Natural killer cell (primary cell): ENCODE measurements around the gene ZNF532. TPM values are rescaled to one million over a fixed set of nuclear protein-coding genes. Genes with fewer than 3 reads are reported as not detected.

ENCODE experiments used
- ATAC-seq, 3 donors: fragments of 150-1000 bp in 2 of 3; fragments of 200-7000 bp in 1 of 3; cut with Tn5 transposase; 1 replicate in 1 of 3; 2 replicates in 2 of 3; pipeline ENCODE4 v1.10.0; 2021; ENCODE audit warnings: mild to moderate bottlenecking in 2 of 3, moderate library complexity in 2 of 3
- DNase-seq, 2 donors: peaks; one replicate each; pipeline versions ENCODE4 v3.0.0 to v3.0.0-alpha.2; 2013 to 2021; ENCODE audit warnings: mixed read lengths in 1 of 2
- H3K27ac ChIP-seq: one replicate; pipeline ENCODE4 v1.5.1; 2013; ENCODE audit warnings: mild to moderate bottlenecking, low read length
- H3K27me3 ChIP-seq: one replicate; pipeline ENCODE4 v1.6.1; 2013; ENCODE audit warnings: low read length; ENCODE audit not compliant: control insufficient read depth, insufficient read depth
- H3K36me3 ChIP-seq: one replicate; pipeline ENCODE4 v1.6.1; 2013; ENCODE audit warnings: low read length; ENCODE audit not compliant: control insufficient read depth, insufficient read depth
- H3K4me1 ChIP-seq: one replicate; pipeline ENCODE4 v1.6.1; 2013; ENCODE audit warnings: low read length; ENCODE audit not compliant: control insufficient read depth, insufficient read depth
- H3K4me3 ChIP-seq: one replicate; pipeline ENCODE4 v1.5.1; 2013; ENCODE audit warnings: low read length
- H3K9me3 ChIP-seq: one replicate; pipeline ENCODE4 v1.6.1; 2013; ENCODE audit warnings: low read length; ENCODE audit not compliant: control insufficient read depth, insufficient read depth
- H3K27ac Mint-ChIP-seq, 2 donors: one replicate each; pipeline ENCODE4 v1.8.0; 2022; ENCODE audit warnings: mild to moderate bottlenecking in 2 of 2, mixed read lengths in 2 of 2, moderate library complexity in 1 of 2
- H3K27me3 Mint-ChIP-seq, 2 donors: one replicate each; pipeline ENCODE4 v1.8.0; 2022; ENCODE audit warnings: low read depth in 2 of 2, mixed read lengths in 2 of 2
- H3K36me3 Mint-ChIP-seq: one replicate; pipeline ENCODE4 v1.8.0; 2022; ENCODE audit warnings: mixed read lengths
- H3K4me1 Mint-ChIP-seq, 2 donors: one replicate each; pipeline ENCODE4 v1.8.0; 2022; ENCODE audit warnings: mixed read lengths in 2 of 2
- H3K4me3 Mint-ChIP-seq: one replicate; pipeline ENCODE4 v1.8.0; 2022; ENCODE audit warnings: mild to moderate bottlenecking, moderate library complexity, mixed read lengths
- H3K9me3 Mint-ChIP-seq, 2 donors: one replicate each; pipeline ENCODE4 v1.8.0; 2022; ENCODE audit warnings: mixed read lengths in 2 of 2
- CTCF ChIP-seq: fragments of 200-600 bp; IDR thresholded peaks from one replicate; pipeline ENCODE4 v1.8.0; 2022; ENCODE audit warnings: antibody characterized with exemption
- WGBS: methylation state at CpG from one replicate; pipeline ENCODE4 v1.1.7; 2013; ENCODE audit warnings: missing lambda C conversion rate; ENCODE audit not compliant: insufficient coverage; 5-methylcytosine and 5-hydroxymethylcytosine counted together
- intact Hi-C: fragments of 100-400 bp; cut with micrococcal nuclease; formaldehyde crosslinking; loops from one replicate; pipeline ENCODE4 v1.14.2; 2022
- total RNA-seq, 4 donors: library from RNA; stranded (reverse); fragments of 120-200 nt in 1 of 4; gene quantifications; one replicate each; pipeline versions ENCODE4 v1.2.3 to v1.2.4, GENCODE V29; 2013 to 2022

Gene ZNF532
- total RNA-seq, 3 donors from 2014 or later (not counting 1 experiment from before 2014, with no cell fraction given) = 4.8 to 28.5 (median 6.1) TPM

- H3K4me3 Mint-ChIP-seq = no peak overlapping the region
- H3K27ac Mint-ChIP-seq = no peak overlapping the region
- Histone ChIP-seq H3K9me3 (no peaks in the 10 kb centered on the region), H3K36me3 (no peaks in the 10 kb centered on the region), H3K27ac (no peak overlapping the region), H3K4me3 (no peak overlapping the region), H3K27me3 (no peaks in the 10 kb centered on the region), H3K4me1 (no peaks in the 10 kb centered on the region)
- 92% methylated on average over 8 of the region's 8 CpGs for WGBS
- TF ChIP-seq CTCF = no peak
- no peaks in the 10 kb centered on the region for H3K36me3 Mint-ChIP-seq
- intact Hi-C loops = no loop called here
- no peaks in the 10 kb centered on the region for H3K4me1 Mint-ChIP-seq
- DNase-seq (no peak), ATAC-seq (no peak)
- no peaks in the 10 kb centered on the region for H3K9me3 Mint-ChIP-seq
- peaks cover 0 to 3% of the 10 kb centered on the region in 2 donors for H3K27me3 Mint-ChIP-seq
These were observed 97.7 kb downstream of the ZNF532 start for GRCh38 chr18:58962336-58962735.

- H3K27ac Mint-ChIP-seq = no peak overlapping the region
- ATAC-seq = no peak
- Histone ChIP-seq H3K27ac (peak overlapping the region; percentile 90), H3K36me3 (no peaks in the 10 kb centered on the region), H3K9me3 (no peaks in the 10 kb centered on the region), H3K4me3 (no peak overlapping the region), H3K4me1 (no peaks in the 10 kb centered on the region), H3K27me3 (no peaks in the 10 kb centered on the region)
- 69% methylated on average over 5 of the region's 5 CpGs for WGBS
- no peak for DNase-seq
- H3K27me3 Mint-ChIP-seq = peaks cover 0 to 3% of the 10 kb centered on the region in 2 donors
- H3K36me3 Mint-ChIP-seq = no peaks in the 10 kb centered on the region
- intact Hi-C loops = no loop called here
- no peaks in the 10 kb centered on the region for H3K9me3 Mint-ChIP-seq
- no peaks in the 10 kb centered on the region for H3K4me1 Mint-ChIP-seq
- no peak overlapping the region for H3K4me3 Mint-ChIP-seq
- TF ChIP-seq CTCF = no peak
These were observed 100.8 kb downstream of the ZNF532 start for GRCh38 chr18:58965291-58966004.

- no CpG with 5 or more reads among the region's 3 CpGs for WGBS
- intact Hi-C loops = no loop called here
- H3K9me3 ChIP-seq = no peaks in the 10 kb centered on the region
- TF ChIP-seq CTCF = no peak
- H3K4me1 ChIP-seq = no peaks in the 10 kb centered on the region
- Mint-ChIP-seq H3K4me1 (no peaks in the 10 kb centered on the region), H3K4me3 (no peak overlapping the region), H3K27me3 (peaks cover 0 to 3% of the 10 kb centered on the region in 2 donors), H3K27ac (no peak overlapping the region), H3K36me3 (no peaks in the 10 kb centered on the region), H3K9me3 (no peaks in the 10 kb centered on the region)
- DNase-seq (no peak), ATAC-seq (no peak)
- no peak overlapping the region for H3K4me3 ChIP-seq
- no peaks in the 10 kb centered on the region for H3K36me3 ChIP-seq
- H3K27ac ChIP-seq = peak overlapping the region; percentile 90
- H3K27me3 ChIP-seq = no peaks in the 10 kb centered on the region
These were observed 101.5 kb downstream of the ZNF532 start for GRCh38 chr18:58966005-58966677.
